GM12878 (cell line): ENCODE data around the gene SECISBP2. TPM values are rescaled to one million over a fixed set of nuclear protein-coding genes. Genes with fewer than 3 reads are reported as not detected.
A peak's percentile ranks its signal among the peaks of the same experiment; 100 is the strongest.

Source experiments
- ATAC-seq: fragments of 200-7000 bp; cut with Tn5 transposase; 3 replicates; pipeline ENCODE4 v1.9.1; 2020; ENCODE audit warnings: mild to moderate bottlenecking, moderate library complexity
- BruUV-seq: library from RNA; stranded (reverse); fragments of 400-500 nt; replicated peaks from 2 replicates; lab custom pipeline; 2021; lab: Mats Ljungman, UMichigan
- CTCF ChIA-PET: fragments of 300-600 bp; sonication (Branson Sonifier 250); formaldehyde crosslinking; extraction: SDS; loops from one replicate; lab custom pipeline; 2021; ENCODE audit warnings: inconsistent platforms; lab: Yijun Ruan, JAX
- POLR2A ChIA-PET: fragments of 350-600 bp; formaldehyde crosslinking; extraction: SDS; loops from one replicate; lab custom pipeline; 2021; ENCODE audit warnings: inconsistent platforms; lab: Charles Lee
- RAD21 ChIA-PET: fragments of 300-600 bp; sonication (Branson Sonifier 250); formaldehyde crosslinking; loops from one replicate; lab custom pipeline; 2023; ENCODE audit warnings: antibody characterized with exemption; ENCODE audit not compliant: unreplicated experiment; lab: Charles Lee
- SMC1A ChIA-PET: fragments of 300-600 bp; sonication (Branson Sonifier 250); formaldehyde crosslinking; loops from one replicate; lab custom pipeline; 2023; ENCODE audit not compliant: unreplicated experiment, uncharacterized antibody; lab: Charles Lee
- DNase-seq: peaks from one replicate; pipeline ENCODE4 v3.0.0-alpha.2; 2011; ENCODE audit warnings: low read depth, low spot score
- FAIRE-seq: peaks from 3 replicates; lab custom pipeline; 2011; peaks lifted over from hg19 to GRCh38; lab: Jason Lieb, UNC
- H2AFZ ChIP-seq: 2 replicates; pipeline ENCODE4 v1.6.0; 2011; ENCODE audit warnings: low read depth, low read length, control low read depth; ENCODE audit not compliant: control insufficient read depth
- H3K27ac ChIP-seq: 2 replicates; pipeline ENCODE4 v1.5.1; 2011; ENCODE audit warnings: control low read depth; ENCODE audit not compliant: control insufficient read depth, insufficient read depth
- H3K27me3 ChIP-seq, 2 experiments: replicated peaks in 1 of 2; 2 replicates each; pipeline versions ENCODE4 v1.6.0 to v1.6.1; 2011; ENCODE audit warnings: low read length in 1 of 2; ENCODE audit not compliant: control insufficient read depth in 2 of 2, insufficient read depth in 2 of 2
- H3K36me3 ChIP-seq, 2 experiments: 2 replicates each; pipeline ENCODE4 v1.5.1; 2011; ENCODE audit warnings: low read length in 1 of 2; ENCODE audit not compliant: control insufficient read depth in 2 of 2, insufficient read depth in 2 of 2
- H3K4me1 ChIP-seq: 2 replicates; pipeline ENCODE4 v1.6.1; 2011; ENCODE audit warnings: mild to moderate bottlenecking, low read length, moderate library complexity, mixed read lengths; ENCODE audit not compliant: control insufficient read depth, insufficient read depth
- H3K4me2 ChIP-seq: 2 replicates; pipeline ENCODE4 v1.6.0; 2011; ENCODE audit warnings: control low read depth; ENCODE audit not compliant: control insufficient read depth, insufficient read depth
- H3K4me3 ChIP-seq: fragments of 200-600 bp; sonication (generic); 2 replicates; pipeline ENCODE4 v1.5.1; 2016
- H3K79me2 ChIP-seq: 2 replicates; pipeline ENCODE4 v1.6.0; 2011; ENCODE audit warnings: low read length; ENCODE audit not compliant: control insufficient read depth, insufficient read depth
- H3K9ac ChIP-seq: 2 replicates; pipeline ENCODE4 v1.8.0; 2011; ENCODE audit warnings: low read length, control low read depth, mixed read lengths; ENCODE audit not compliant: control insufficient read depth, insufficient read depth
- H3K9me3 ChIP-seq: replicated peaks from 3 replicates; pipeline ENCODE4 v1.5.1; 2011; ENCODE audit warnings: mild to moderate bottlenecking, low read length; ENCODE audit not compliant: control insufficient read depth, insufficient read depth
- H4K20me1 ChIP-seq: 2 replicates; pipeline ENCODE4 v1.6.0; 2011; ENCODE audit not compliant: control insufficient read depth, insufficient read depth
- BCL11A ChIP-seq: IDR thresholded peaks from 2 replicates; pipeline ENCODE4 v1.6.1; 2011; ENCODE audit warnings: low read depth, low read length
- DPF2 ChIP-seq: fragments of 450-650 bp; IDR thresholded peaks from 2 replicates; pipeline ENCODE4 v1.6.1; 2017; ENCODE audit warnings: mild to moderate bottlenecking
- IRF3 ChIP-seq: fragments of 450-650 bp; IDR thresholded peaks from 2 replicates; pipeline ENCODE4 v1.6.1; 2014; ENCODE audit warnings: mild to moderate bottlenecking
- MXI1 ChIP-seq: fragments of 150-350 bp; IDR thresholded peaks from 2 replicates; pipeline ENCODE4 v1.6.1; 2011; ENCODE audit warnings: low read depth, mild to moderate bottlenecking, inconsistent platforms, low read length, improper control_type of control experiment
- NR2F1 ChIP-seq: fragments of 450-650 bp; conservative IDR thresholded peaks from 2 replicates; pipeline ENCODE4 v1.6.1; 2017; ENCODE audit warnings: mild to moderate bottlenecking
- POLR2A ChIP-seq: IDR thresholded peaks from 2 replicates; pipeline ENCODE4 v1.6.1; 2011; ENCODE audit warnings: low read depth, mild to moderate bottlenecking, low read length
- POLR2AphosphoS5 ChIP-seq: IDR thresholded peaks from 2 replicates; pipeline ENCODE4 v1.6.1; 2011; ENCODE audit warnings: mild to moderate bottlenecking, low read length, inconsistent platforms
- PRDM15 ChIP-seq: fragments of 450-650 bp; formaldehyde crosslinking; IDR thresholded peaks from 2 replicates; pipeline ENCODE4 v1.4.0; 2020; ENCODE audit warnings: mild to moderate bottlenecking, moderate library complexity
- RAD21 ChIP-seq: IDR thresholded peaks from 2 replicates; pipeline ENCODE4 v1.6.1; 2011; ENCODE audit warnings: mild to moderate bottlenecking, low read depth, low read length, moderate library complexity; ENCODE audit not compliant: insufficient read depth
- RAD51 ChIP-seq: fragments of 450-650 bp; IDR thresholded peaks from 2 replicates; pipeline ENCODE4 v1.6.1; 2016; ENCODE audit warnings: moderate library complexity, mild to moderate bottlenecking, inconsistent platforms
- SMAD1 ChIP-seq: fragments of 450-650 bp; IDR thresholded peaks from 2 replicates; pipeline ENCODE4 v1.6.1; 2018; ENCODE audit warnings: mild to moderate bottlenecking, low read depth; ENCODE audit not compliant: partially characterized antibody
- SMARCA5 ChIP-seq: fragments of 450-650 bp; IDR thresholded peaks from 2 replicates; pipeline ENCODE4 v1.6.1; 2017; ENCODE audit warnings: mild to moderate bottlenecking
- SREBF2 ChIP-seq: IDR thresholded peaks from 2 replicates; pipeline ENCODE4 v1.6.1; 2012; ENCODE audit warnings: mild to moderate bottlenecking, low read length
- TCF7 ChIP-seq: IDR thresholded peaks from 2 replicates; pipeline ENCODE4 v1.6.1; 2014; ENCODE audit warnings: antibody characterized with exemption, borderline replicate concordance
- YY1 ChIP-seq: IDR thresholded peaks from 2 replicates; pipeline ENCODE4 v1.6.1; 2011; ENCODE audit warnings: low read depth, mild to moderate bottlenecking, low read length
- ZNF217 ChIP-seq: fragments of 450-650 bp; IDR thresholded peaks from 2 replicates; pipeline ENCODE4 v1.6.1; 2017; ENCODE audit warnings: antibody characterized with exemption, mild to moderate bottlenecking
- WGBS: methylation state at CpG from one replicate; pipeline ENCODE4 v1.1.6; 2016; ENCODE audit warnings: low lambda C conversion rate; ENCODE audit not compliant: insufficient replicate concordance, insufficient coverage; ENCODE audit errors: missing lambda C conversion rate; 5-methylcytosine and 5-hydroxymethylcytosine counted together
- in situ Hi-C: fragments of 300-500 bp; cut with MboI; formaldehyde crosslinking; loops from 9 replicates; pipeline ENCODE4 v1.14.3; 2018; ENCODE audit warnings: mixed read lengths
- intact Hi-C: fragments of 100-400 bp; cut with micrococcal nuclease; formaldehyde crosslinking; loops from one replicate; pipeline ENCODE4 v1.14.2; 2022; ENCODE audit not compliant: unreplicated experiment
- polyA plus RNA-seq, 11 experiments: library from polyadenylated mRNA; depleted of rRNA in 4 of 11; unstranded in 6 of 11; stranded (reverse) in 5 of 11; fragments of >200 nt; fragmentation: Nextera tagmentation in 4 of 11; fragmentation: Illumina TruSeq in 1 of 11; extraction: Ambion mirVana in 4 of 11; extraction: Trizol in 1 of 11; gene quantifications; 1 replicate in 1 of 11; 2 replicates in 10 of 11; pipeline versions ENCODE4 v1.2.1 to v1.2.3, GENCODE V29; 2011 to 2016; ENCODE audit warnings: inconsistent platforms in 2 of 11, missing spikeins in 2 of 11, low read depth in 1 of 11
- total RNA-seq, 4 experiments: library from RNA; depleted of rRNA in 3 of 4; stranded (reverse); fragments of >200 nt in 3 of 4; fragmentation: Illumina TruSeq in 1 of 4; extraction: Trizol in 1 of 4; gene quantifications; 2 replicates each; pipeline versions ENCODE4 v1.2.1 to v1.2.3, GENCODE V29; 2013 to 2021

SECISBP2 gene
- total and polyA plus RNA-seq, 10 of the 15 experiments (the other 5 are each of a cell fraction or from before 2014, with no cell fraction given), result 4.6 to 50.5 (median 31.9) TPM

GRCh38 chr9:89384783-89385182 lies 66.5 kb downstream of the SECISBP2 start:
- no peak for FAIRE-seq

GRCh38 chr9:89386206-89386605 lies 67.9 kb downstream of the SECISBP2 start:
- POLR2A ChIA-PET, result no interaction called here
- FAIRE-seq (no peak), ATAC-seq (no peak), DNase-seq (no peak)
- 97% methylated on average over 11 of the region's 11 CpGs for WGBS
- in situ Hi-C loops, result no loop called here
- CTCF ChIA-PET, result interaction anchor here (0.7 to 2.2 kb wide), 2 partner anchors 40 to 163 kb away, joined by 5 to 6 read pairs; no protein-coding TSS in a partner anchor
- Histone ChIP-seq H3K4me2 (no peak overlapping the region), H2AFZ (no peak overlapping the region), H3K27ac (no peak overlapping the region), H3K27me3 (no peaks in the 10 kb centered on the region), H4K20me1 (no peaks in the 10 kb centered on the region), H3K9ac (no peak overlapping the region), H3K4me3 (no peak overlapping the region), H3K4me1 (peaks cover 8% of the 10 kb centered on the region), H3K79me2 (no peaks in the 10 kb centered on the region), H3K9me3 (no peaks in the 10 kb centered on the region), H3K36me3 (peaks cover 61 to 79% of the 10 kb centered on the region in 2 experiments)
- intact Hi-C loops, result no loop called here
- TF ChIP-seq SMARCA5 (no peak), MXI1 (no peak), RAD51 (no peak), BCL11A (no peak), RAD21 (no peak), IRF3 (no peak), DPF2 (no peak), TCF7 (no peak), NR2F1 (no peak), YY1 (no peak), PRDM15 (CRISPR knock-in tag) (no peak), ZNF217 (no peak), SREBF2 (no peak)
- SMC1A ChIA-PET, result no interaction called here
- RAD21 ChIA-PET, result interaction anchor here (0.6 to 1.3 kb wide), 2 partner anchors 11 to 64 kb away, joined by 3 to 4 read pairs; no protein-coding TSS in a partner anchor
- no TSS peak for BruUV-seq

More at GRCh38 chr9:89384783-89385182, 66.5 kb downstream of the SECISBP2 start:
- no peak overlapping the region for H3K9ac ChIP-seq
- ChIA-PET POLR2A (no interaction called here), RAD21 (interaction anchor here (0.6 to 1.6 kb wide), 2 partner anchors 163 to 164 kb away, joined by 3 to 7 read pairs; no protein-coding TSS in a partner anchor), SMC1A (no interaction called here), CTCF (interaction anchor here (1.2 to 2.2 kb wide), 2 partner anchors 9 to 41 kb away, joined by 3 to 6 read pairs; no protein-coding TSS in a partner anchor)
- H3K27ac ChIP-seq, result no peak overlapping the region
- H3K4me2 ChIP-seq, result no peak overlapping the region
- WGBS, result 96% methylated on average over 13 of the region's 15 CpGs
- H3K36me3 ChIP-seq, result peaks cover 54 to 73% of the 10 kb centered on the region in 2 experiments
- no TSS peak for BruUV-seq
- TF ChIP-seq SMAD1 (no peak), POLR2AphosphoS5 (peak; percentile 24; the same call in 1 of the 2 replicates), POLR2A (peak; percentile 53; the same call in 1 of the 2 replicates)
- no peak overlapping the region for H3K4me3 ChIP-seq
- peaks cover 8% of the 10 kb centered on the region for H3K4me1 ChIP-seq
- H3K27me3 ChIP-seq, result no peaks in the 10 kb centered on the region
- no peaks in the 10 kb centered on the region for H3K9me3 ChIP-seq
- intact Hi-C loops, result no loop called here
- ATAC-seq, result no peak
- no peaks in the 10 kb centered on the region for H3K79me2 ChIP-seq
- no peak for DNase-seq
- H2AFZ ChIP-seq, result no peak overlapping the region
- in situ Hi-C loops, result no loop called here
- no peaks in the 10 kb centered on the region for H4K20me1 ChIP-seq
